ENCODE results near the gene ARMS2. TPM values are rescaled to one million over a fixed set of nuclear protein-coding genes. Genes with fewer than 3 reads are reported as not detected.

The ARMS2 gene
- total RNA-seq, 1 donor from 2014 or later = not detected

GRCh38 chr10:122441961-122442360 is 12.5 kb upstream of the ARMS2 start:
- no peaks in the 10 kb centered on the region for H3K36me3 ChIP-seq (ENCODE audit: insufficient read depth, low read length)
- H3K27ac ChIP-seq (ENCODE audit: low read depth, low read length) = peak overlapping the region; percentile 43
- FAIRE-seq (peak; percentile 73), DNase-seq (ENCODE audit: low read depth) (peak; percentile 80)
- peak overlapping the region; percentile 57 for H2AFZ ChIP-seq (ENCODE audit: low read depth, low read length)
- no peaks in the 10 kb centered on the region for H4K20me1 ChIP-seq (ENCODE audit: insufficient read depth, low read length)
- H3K4me1 ChIP-seq (ENCODE audit: insufficient read depth, low read length) = peaks cover 5% of the 10 kb centered on the region
- H3K36me3 Mint-ChIP-seq (ENCODE audit: low read depth, unreplicated experiment) = no peaks in the 10 kb centered on the region
- TF ChIP-seq CTCF (IDR thresholded peaks at IDR 0.05; ENCODE audit: insufficient read depth, low read depth, low read length) = no peak
- no peak for TF ChIP-seq EZH2 (IDR thresholded peaks at IDR 0.05; ENCODE audit: insufficient read depth, low read length)
- no peaks in the 10 kb centered on the region for H3K79me2 ChIP-seq (ENCODE audit: insufficient read depth, low read length)
- H3K9me3 ChIP-seq (ENCODE audit: insufficient read depth, low read depth, low read length) = no peaks in the 10 kb centered on the region
- no peaks in the 10 kb centered on the region for H3K27me3 ChIP-seq (ENCODE audit: insufficient read depth, low read length)
- no peaks in the 10 kb centered on the region for H3K27me3 Mint-ChIP-seq (ENCODE audit: low read depth, unreplicated experiment)
- H3K4me1 Mint-ChIP-seq (ENCODE audit: low read depth, unreplicated experiment) = peaks cover 11% of the 10 kb centered on the region
- H3K4me2 ChIP-seq (ENCODE audit: low read length) = peak overlapping the region; percentile 45
- peak overlapping the region; percentile 58 for H3K27ac Mint-ChIP-seq (ENCODE audit: unreplicated experiment)
- H3K4me3 Mint-ChIP-seq (ENCODE audit: unreplicated experiment) = no peak overlapping the region
- H3K4me3 ChIP-seq (ENCODE audit: insufficient read depth, low read depth, low read length) = no peak overlapping the region
- H3K9ac ChIP-seq (ENCODE audit: low read length) = peak overlapping the region; percentile 16
- peaks cover 2% of the 10 kb centered on the region for H3K9me3 Mint-ChIP-seq (ENCODE audit: unreplicated experiment)

- Histone ChIP-seq H4K20me1 (ENCODE audit: insufficient read depth, low read length) (no peaks in the 10 kb centered on the region), H3K27me3 (ENCODE audit: insufficient read depth, low read length) (no peaks in the 10 kb centered on the region), H3K79me2 (ENCODE audit: insufficient read depth, low read length) (no peaks in the 10 kb centered on the region), H3K27ac (ENCODE audit: low read depth, low read length) (no peak overlapping the region), H3K9me3 (ENCODE audit: insufficient read depth, low read depth, low read length) (no peaks in the 10 kb centered on the region), H3K4me3 (ENCODE audit: insufficient read depth, low read depth, low read length) (no peak overlapping the region), H3K4me2 (ENCODE audit: low read length) (no peak overlapping the region), H3K9ac (ENCODE audit: low read length) (no peak overlapping the region), H3K36me3 (ENCODE audit: insufficient read depth, low read length) (no peaks in the 10 kb centered on the region), H2AFZ (ENCODE audit: low read depth, low read length) (no peak overlapping the region), H3K4me1 (ENCODE audit: insufficient read depth, low read length) (peaks cover 5% of the 10 kb centered on the region)
- DNase-seq (ENCODE audit: low read depth) (no peak), FAIRE-seq (peak; percentile 29)
- H3K9me3 Mint-ChIP-seq (ENCODE audit: unreplicated experiment) = peaks cover 2% of the 10 kb centered on the region
- no peaks in the 10 kb centered on the region for H3K27me3 Mint-ChIP-seq (ENCODE audit: low read depth, unreplicated experiment)
- H3K4me1 Mint-ChIP-seq (ENCODE audit: low read depth, unreplicated experiment) = peaks cover 18% of the 10 kb centered on the region
- TF ChIP-seq EZH2 (IDR thresholded peaks at IDR 0.05; ENCODE audit: insufficient read depth, low read length) (no peak), CTCF (IDR thresholded peaks at IDR 0.05; ENCODE audit: insufficient read depth, low read depth, low read length) (no peak)
- H3K4me3 Mint-ChIP-seq (ENCODE audit: unreplicated experiment) = no peak overlapping the region
- no peaks in the 10 kb centered on the region for H3K36me3 Mint-ChIP-seq (ENCODE audit: low read depth, unreplicated experiment)
- H3K27ac Mint-ChIP-seq (ENCODE audit: unreplicated experiment) = no peak overlapping the region
These were observed 9.0 kb upstream of the ARMS2 start for GRCh38 chr10:122445469-122445868.

GRCh38 chr10:122445904-122446303 is 8.5 kb upstream of the ARMS2 start:
- Histone ChIP-seq H3K36me3 (ENCODE audit: insufficient read depth, low read length) (no peaks in the 10 kb centered on the region), H3K9ac (ENCODE audit: low read length) (no peak overlapping the region), H3K4me1 (ENCODE audit: insufficient read depth, low read length) (peaks cover 5% of the 10 kb centered on the region), H3K4me3 (ENCODE audit: insufficient read depth, low read depth, low read length) (no peak overlapping the region), H3K9me3 (ENCODE audit: insufficient read depth, low read depth, low read length) (no peaks in the 10 kb centered on the region), H3K27me3 (ENCODE audit: insufficient read depth, low read length) (no peaks in the 10 kb centered on the region), H3K79me2 (ENCODE audit: insufficient read depth, low read length) (no peaks in the 10 kb centered on the region), H4K20me1 (ENCODE audit: insufficient read depth, low read length) (no peaks in the 10 kb centered on the region), H3K4me2 (ENCODE audit: low read length) (no peak overlapping the region), H3K27ac (ENCODE audit: low read depth, low read length) (no peak overlapping the region), H2AFZ (ENCODE audit: low read depth, low read length) (no peak overlapping the region)
- H3K4me3 Mint-ChIP-seq (ENCODE audit: unreplicated experiment) = no peak overlapping the region
- no peaks in the 10 kb centered on the region for H3K36me3 Mint-ChIP-seq (ENCODE audit: low read depth, unreplicated experiment)
- TF ChIP-seq EZH2 (IDR thresholded peaks at IDR 0.05; ENCODE audit: insufficient read depth, low read length) (no peak), CTCF (IDR thresholded peaks at IDR 0.05; ENCODE audit: insufficient read depth, low read depth, low read length) (no peak)
- no peaks in the 10 kb centered on the region for H3K27me3 Mint-ChIP-seq (ENCODE audit: low read depth, unreplicated experiment)
- no peak for FAIRE-seq
- peaks cover 22% of the 10 kb centered on the region for H3K4me1 Mint-ChIP-seq (ENCODE audit: low read depth, unreplicated experiment)
- peaks cover 2% of the 10 kb centered on the region for H3K9me3 Mint-ChIP-seq (ENCODE audit: unreplicated experiment)
- DNase-seq (ENCODE audit: low read depth) = no peak
- no peak overlapping the region for H3K27ac Mint-ChIP-seq (ENCODE audit: unreplicated experiment)
